ENCODE measurements around the gene GPR17. TPM values are rescaled to one million over a fixed set of nuclear protein-coding genes. Genes with fewer than 3 reads are reported as not detected.

GPR17 gene
- total RNA-seq, 1 donor from 2014 or later = not detected

DNA sequence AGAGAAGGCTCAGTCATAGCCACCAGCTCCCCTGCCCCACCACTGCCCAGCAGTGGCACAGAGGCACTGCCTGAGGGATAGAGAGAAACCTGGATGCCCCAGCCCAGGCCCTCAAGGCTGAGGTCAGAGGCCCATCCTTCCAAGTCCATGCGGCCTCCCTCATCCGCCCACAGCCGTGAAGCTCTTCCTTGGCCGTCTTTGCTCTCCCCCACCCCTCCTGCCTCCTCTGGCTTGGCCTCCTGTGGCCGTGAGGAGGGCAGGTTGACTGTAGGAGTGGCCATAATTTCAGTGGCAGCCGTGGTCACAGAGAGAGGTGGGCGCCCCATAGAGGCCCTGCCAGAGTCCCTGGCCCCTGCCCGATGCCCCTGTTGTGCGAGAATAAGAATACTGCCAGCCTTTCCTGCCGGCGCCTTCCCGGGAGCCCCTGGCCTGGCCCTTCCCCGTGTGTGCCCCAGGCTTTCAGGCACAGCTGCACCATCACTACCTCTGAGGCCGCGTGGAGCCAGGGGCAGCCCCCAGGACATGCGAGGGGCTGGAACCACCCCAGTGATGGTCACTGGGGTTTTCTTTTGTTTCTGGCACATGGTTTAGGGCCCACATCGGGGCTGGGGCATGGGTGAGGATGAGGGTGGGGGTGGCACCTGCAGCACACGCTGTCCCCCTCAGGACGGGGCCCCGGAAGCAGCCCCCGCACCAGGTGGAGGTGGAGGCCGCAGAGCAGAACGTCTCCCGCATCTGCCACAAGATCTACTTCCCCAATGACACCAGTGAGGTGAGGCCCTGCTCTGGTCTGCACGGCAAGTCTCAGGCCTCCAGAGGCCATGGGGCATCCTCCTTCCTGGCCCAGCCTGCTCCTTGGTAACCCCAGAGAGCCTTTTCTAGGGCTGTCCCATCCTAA, 13.1 kb upstream of the GPR17 start:
- H3K27ac Mint-ChIP-seq = no peak overlapping the region

DNA sequence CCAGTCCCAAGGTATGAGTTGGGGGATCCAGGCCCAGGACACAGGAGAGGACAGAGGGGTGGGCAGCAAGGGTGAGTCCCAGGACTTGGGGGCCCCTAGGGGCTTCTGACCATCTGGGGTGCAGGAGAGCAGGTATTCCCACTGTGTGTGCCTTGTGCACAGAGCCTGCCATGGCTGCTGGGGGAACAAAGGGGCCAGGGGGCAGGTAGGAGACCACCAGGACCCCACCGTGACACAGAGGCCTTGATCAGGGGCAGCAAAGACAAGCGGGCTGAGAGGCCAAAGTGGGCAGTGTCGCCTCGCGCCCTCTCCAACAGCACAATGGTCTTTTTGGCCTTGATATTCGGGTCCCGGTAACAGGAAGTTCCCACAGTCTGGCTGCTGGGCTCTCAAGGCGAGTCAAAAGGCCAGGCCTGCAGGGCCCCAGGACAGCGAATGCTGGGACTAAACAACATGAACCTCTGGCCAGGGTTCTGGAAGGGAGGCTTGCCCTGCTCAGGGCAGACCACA, 12.3 kb upstream of the GPR17 start:
- Mint-ChIP-seq H3K4me1 (ENCODE audit: low read depth) (peaks cover 5% of the 10 kb centered on the region), H3K4me3 (ENCODE audit: low read depth) (no peak overlapping the region), H3K9me3 (ENCODE audit: low read depth) (no peaks in the 10 kb centered on the region), H3K36me3 (ENCODE audit: insufficient read depth) (no peaks in the 10 kb centered on the region), H3K27ac (no peak overlapping the region), H3K27me3 (no peaks in the 10 kb centered on the region)
- TF ChIP-seq, protein P1, sequence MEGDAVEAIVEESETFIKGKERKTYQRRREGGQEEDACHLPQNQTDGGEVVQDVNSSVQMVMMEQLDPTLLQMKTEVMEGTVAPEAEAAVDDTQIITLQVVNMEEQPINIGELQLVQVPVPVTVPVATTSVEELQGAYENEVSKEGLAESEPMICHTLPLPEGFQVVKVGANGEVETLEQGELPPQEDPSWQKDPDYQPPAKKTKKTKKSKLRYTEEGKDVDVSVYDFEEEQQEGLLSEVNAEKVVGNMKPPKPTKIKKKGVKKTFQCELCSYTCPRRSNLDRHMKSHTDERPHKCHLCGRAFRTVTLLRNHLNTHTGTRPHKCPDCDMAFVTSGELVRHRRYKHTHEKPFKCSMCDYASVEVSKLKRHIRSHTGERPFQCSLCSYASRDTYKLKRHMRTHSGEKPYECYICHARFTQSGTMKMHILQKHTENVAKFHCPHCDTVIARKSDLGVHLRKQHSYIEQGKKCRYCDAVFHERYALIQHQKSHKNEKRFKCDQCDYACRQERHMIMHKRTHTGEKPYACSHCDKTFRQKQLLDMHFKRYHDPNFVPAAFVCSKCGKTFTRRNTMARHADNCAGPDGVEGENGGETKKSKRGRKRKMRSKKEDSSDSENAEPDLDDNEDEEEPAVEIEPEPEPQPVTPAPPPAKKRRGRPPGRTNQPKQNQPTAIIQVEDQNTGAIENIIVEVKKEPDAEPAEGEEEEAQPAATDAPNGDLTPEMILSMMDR (IDR thresholded peaks at IDR 0.05; ENCODE audit: unreplicated experiment) = no peak
- no peak for DNase-seq (ENCODE audit: low spot score, unreplicated experiment)

More for the DNA sequence above, 13.1 kb upstream of the GPR17 start:
- Mint-ChIP-seq H3K27me3 (no peaks in the 10 kb centered on the region), H3K36me3 (ENCODE audit: insufficient read depth) (no peaks in the 10 kb centered on the region), H3K9me3 (ENCODE audit: low read depth) (no peaks in the 10 kb centered on the region), H3K4me1 (ENCODE audit: low read depth) (peaks cover 1% of the 10 kb centered on the region), H3K4me3 (ENCODE audit: low read depth) (no peak overlapping the region)
- no peak for DNase-seq (ENCODE audit: low spot score, unreplicated experiment)
- TF ChIP-seq, protein P1 (IDR thresholded peaks at IDR 0.05; ENCODE audit: unreplicated experiment) = no peak

DNA sequence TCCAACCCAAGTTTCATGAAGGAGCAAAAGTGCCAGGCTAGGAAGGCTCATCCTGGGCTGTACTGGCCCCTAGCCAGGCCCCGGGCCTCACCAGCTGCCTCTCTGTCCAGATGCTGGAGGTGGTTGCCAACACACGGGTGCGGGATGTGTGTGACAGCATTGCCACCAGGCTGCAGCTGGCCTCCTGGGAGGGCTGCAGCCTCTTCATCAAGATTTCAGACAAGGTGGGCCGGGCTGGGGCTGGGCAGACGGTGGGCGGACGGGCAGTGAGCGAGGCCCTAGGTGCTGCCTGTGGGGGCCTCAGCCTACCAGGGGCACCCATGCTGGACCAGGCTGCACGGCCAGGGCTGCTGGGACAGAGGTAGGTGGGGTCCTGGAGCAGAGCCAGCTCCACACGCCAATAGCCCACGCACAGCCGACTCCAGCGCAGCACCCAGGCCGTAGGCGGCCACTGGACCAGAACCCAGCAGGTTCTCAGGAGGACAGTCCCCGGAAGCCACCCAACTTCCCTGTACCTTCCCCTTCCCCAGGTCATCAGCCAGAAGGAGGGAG, 11.8 kb upstream of the GPR17 start:
- Mint-ChIP-seq H3K9me3 (ENCODE audit: low read depth) (no peaks in the 10 kb centered on the region), H3K27ac (no peak overlapping the region), H3K27me3 (no peaks in the 10 kb centered on the region), H3K4me1 (ENCODE audit: low read depth) (peaks cover 5% of the 10 kb centered on the region), H3K4me3 (ENCODE audit: low read depth) (no peak overlapping the region), H3K36me3 (ENCODE audit: insufficient read depth) (no peaks in the 10 kb centered on the region)
- TF ChIP-seq, protein P1 (IDR thresholded peaks at IDR 0.05; ENCODE audit: unreplicated experiment) = no peak
- no peak for DNase-seq (ENCODE audit: low spot score, unreplicated experiment)

DNA sequence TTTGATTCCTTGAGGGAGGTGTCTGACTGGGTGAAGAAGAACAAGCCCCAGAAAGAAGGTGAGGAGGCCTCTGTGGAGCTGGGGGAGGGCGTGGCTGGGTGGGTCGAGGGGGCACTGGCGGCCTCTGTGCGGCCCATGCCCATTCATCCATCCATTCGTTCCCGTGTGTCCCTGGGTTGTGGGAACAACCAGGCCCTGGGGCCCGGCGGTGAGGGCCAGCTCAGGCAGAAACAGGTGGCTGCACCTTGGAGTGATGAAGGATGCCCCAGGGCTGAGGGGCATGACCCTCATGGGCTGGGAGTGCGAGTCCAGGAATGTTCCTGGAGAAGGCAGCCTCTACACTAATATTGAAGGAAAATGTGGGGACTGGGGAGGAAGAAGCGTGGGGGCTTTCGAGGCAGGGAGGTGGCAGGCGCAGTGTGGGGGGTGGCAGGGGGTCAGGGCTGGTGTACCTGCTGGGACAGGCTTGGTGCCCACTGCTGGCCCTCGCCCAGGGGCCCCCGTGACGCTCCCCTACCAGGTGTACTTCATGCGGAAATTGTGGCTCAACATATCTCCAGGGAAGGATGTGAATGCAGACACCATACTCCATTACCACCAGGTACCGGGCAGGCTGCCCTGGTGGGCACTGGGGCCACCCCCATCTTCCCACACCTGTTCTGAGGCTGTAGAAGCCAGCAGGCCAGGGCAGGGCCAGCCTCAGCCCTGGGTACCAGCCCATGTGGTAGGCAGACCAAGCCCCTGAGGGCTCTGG, 11.2 kb upstream of the GPR17 start:
- H3K27ac Mint-ChIP-seq = no peak overlapping the region
- DNase-seq (ENCODE audit: low spot score, unreplicated experiment) = no peak

More for the DNA sequence above, 11.2 kb upstream of the GPR17 start:
- H3K4me3 Mint-ChIP-seq (ENCODE audit: low read depth) = no peak overlapping the region
- H3K4me1 Mint-ChIP-seq (ENCODE audit: low read depth) = peaks cover 5% of the 10 kb centered on the region
- H3K36me3 Mint-ChIP-seq (ENCODE audit: insufficient read depth) = no peaks in the 10 kb centered on the region
- H3K27me3 Mint-ChIP-seq = no peaks in the 10 kb centered on the region
- TF ChIP-seq, protein P1 (IDR thresholded peaks at IDR 0.05; ENCODE audit: unreplicated experiment) = no peak
- H3K9me3 Mint-ChIP-seq (ENCODE audit: low read depth) = no peaks in the 10 kb centered on the region

Data from progenitor cell of endocrine pancreas (in vitro differentiated cells).